Measurements from ENCODE around the gene IL18BP. TPM values are rescaled to one million over a fixed set of nuclear protein-coding genes. Genes with fewer than 3 reads are reported as not detected.

Gene IL18BP
- total RNA-seq, 2 donors from 2014 or later: 3.1 to 9.6 TPM

- H3K9me3 ChIP-seq: no peaks in the 10 kb centered on the region
- WGBS, 2 donors: 77 to 78% methylated on average over 3 of the region's 3 CpGs
Measured at GRCh38 chr11:71994786-71995185, 3.9 kb upstream of the IL18BP start.

GRCh38 chr11:71995726-71996291, 2.9 kb upstream of the IL18BP start:
- DNase-seq: no peak
- ATAC-seq: no peak
- Histone ChIP-seq H3K27ac (no peak overlapping the region), H3K27me3 (no peaks in the 10 kb centered on the region), H3K36me3 (replicated peaks in 1 of 2; ENCODE audit: insufficient read depth in 1 of 2, low read depth in 2 of 2) (peaks cover 0 to 2% of the 10 kb centered on the region in 2 donors), H3K4me1 (peaks cover 16% of the 10 kb centered on the region), H3K9me3 (no peaks in the 10 kb centered on the region), H3K4me3 (no peak overlapping the region)
- no peak for TF ChIP-seq CTCF (IDR thresholded peaks at IDR 0.05)
- no peak for TF ChIP-seq POLR2A (IDR thresholded peaks at IDR 0.05)
- intact Hi-C loops (cut with DNase I): no loop called here
- WGBS, 2 donors: 91 to 100% methylated on average over 1 to 3 of the region's 3 CpGs

More at GRCh38 chr11:71994786-71995185, 3.9 kb upstream of the IL18BP start:
- Histone ChIP-seq H3K27ac (no peak overlapping the region), H3K27me3 (no peaks in the 10 kb centered on the region), H3K36me3 (replicated peaks in 1 of 2; ENCODE audit: insufficient read depth in 1 of 2, low read depth in 2 of 2) (peaks cover 0 to 4% of the 10 kb centered on the region in 2 donors), H3K4me3 (no peak overlapping the region), H3K4me1 (peaks cover 10% of the 10 kb centered on the region)
- intact Hi-C loops (cut with DNase I): no loop called here
- no peak for TF ChIP-seq CTCF (IDR thresholded peaks at IDR 0.05)
- no peak for TF ChIP-seq POLR2A (IDR thresholded peaks at IDR 0.05)
- ATAC-seq (no peak), DNase-seq (no peak)

GRCh38 chr11:71996517-71996916, 2.2 kb upstream of the IL18BP start:
- DNase-seq (no peak), ATAC-seq (no peak)
- WGBS, 2 donors: 94 to 97% methylated on average over 4 of the region's 4 CpGs
- peaks cover 16% of the 10 kb centered on the region for H3K4me1 ChIP-seq
- no peaks in the 10 kb centered on the region for H3K9me3 ChIP-seq
- intact Hi-C loops (cut with DNase I): no loop called here
- no peak for TF ChIP-seq CTCF (IDR thresholded peaks at IDR 0.05)
- no peak for TF ChIP-seq POLR2A (IDR thresholded peaks at IDR 0.05)
- no peaks in the 10 kb centered on the region for H3K27me3 ChIP-seq
- H3K4me3 ChIP-seq: no peak overlapping the region
- H3K27ac ChIP-seq: no peak overlapping the region
- no peaks in the 10 kb centered on the region for H3K36me3 ChIP-seq (replicated peaks in 1 of 2; ENCODE audit: insufficient read depth in 1 of 2, low read depth in 2 of 2)

DNA sequence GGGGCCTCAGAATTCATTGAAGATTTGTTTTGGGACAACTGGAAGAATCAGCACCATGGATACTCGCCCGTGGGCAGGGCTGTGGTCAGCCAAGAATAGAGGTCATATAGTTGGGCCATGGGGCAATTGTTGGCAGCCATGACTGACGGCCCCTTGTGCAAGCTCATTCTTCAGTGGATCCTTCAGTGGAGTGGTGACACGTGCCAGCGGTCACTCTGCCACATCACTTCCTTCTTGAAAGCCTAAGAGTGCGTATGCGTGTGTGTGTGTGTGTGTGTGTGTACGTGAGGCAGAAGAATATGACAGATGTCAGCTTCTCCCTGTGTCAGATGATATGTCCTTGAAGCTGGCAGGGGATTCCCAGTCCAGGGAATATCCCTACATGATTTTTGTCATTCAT, 1.8 kb upstream of the IL18BP start:
- 63 to 74% methylated on average over 4 to 8 of the region's 8 CpGs for WGBS, 2 donors
- Histone ChIP-seq H3K4me1 (peaks cover 16% of the 10 kb centered on the region), H3K27ac (no peak overlapping the region), H3K27me3 (no peaks in the 10 kb centered on the region), H3K9me3 (no peaks in the 10 kb centered on the region), H3K36me3 (replicated peaks in 1 of 2; ENCODE audit: insufficient read depth in 1 of 2, low read depth in 2 of 2) (no peaks in the 10 kb centered on the region), H3K4me3 (no peak overlapping the region)
- intact Hi-C loops (cut with DNase I): no loop called here
- ATAC-seq (no peak), DNase-seq (peak in 1 of 4 donors; percentile 64)
- no peak for TF ChIP-seq CTCF (IDR thresholded peaks at IDR 0.05)
- no peak for TF ChIP-seq POLR2A (IDR thresholded peaks at IDR 0.05)

- DNase-seq: no peak
- H3K4me1 ChIP-seq: peaks cover 16% of the 10 kb centered on the region
- ATAC-seq: no peak
- WGBS, 2 donors: 94 to 96% methylated on average over 3 of the region's 3 CpGs
- H3K9me3 ChIP-seq: no peaks in the 10 kb centered on the region
- no peaks in the 10 kb centered on the region for H3K36me3 ChIP-seq (replicated peaks in 1 of 2; ENCODE audit: insufficient read depth in 1 of 2, low read depth in 2 of 2)
- no peaks in the 10 kb centered on the region for H3K27me3 ChIP-seq
- H3K27ac ChIP-seq: no peak overlapping the region
- TF ChIP-seq POLR2A (IDR thresholded peaks at IDR 0.05) (no peak), CTCF (IDR thresholded peaks at IDR 0.05) (no peak)
- no peak overlapping the region for H3K4me3 ChIP-seq
- intact Hi-C loops (cut with DNase I): no loop called here
Measured at GRCh38 chr11:71997594-71997993, 1.1 kb upstream of the IL18BP start.
